ENCODE data around the gene DNAJC24.

DNAJC24 gene

GRCh38 chr11:31408201-31408600 is 38.5 kb downstream of the DNAJC24 start:
- Histone ChIP-seq H3K36me3 (ENCODE audit: control insufficient read depth in 5 of 5, insufficient read depth in 5 of 5, low read length in 5 of 5) (no peaks in the 10 kb centered on the region), H3K9ac (ENCODE audit: low read length in 5 of 5) (no peak overlapping the region), H3K4me3 (ENCODE audit: low read depth in 1 of 5, low read length in 5 of 5) (no peak overlapping the region), H3K27ac (ENCODE audit: low read depth, low read length) (no peak overlapping the region), H3K27me3 (ENCODE audit: control insufficient read depth in 5 of 5, insufficient read depth in 4 of 5, low read length in 5 of 5) (no peaks in the 10 kb centered on the region), H3K4me1 (ENCODE audit: control insufficient read depth in 5 of 5, insufficient read depth in 5 of 5, low read length in 5 of 5) (peaks cover 0 to 15% (median 10%) of the 10 kb centered on the region in 5 donors), H3K9me3 (ENCODE audit: control insufficient read depth in 5 of 5, low read length in 5 of 5) (peaks cover 0 to 4% (median 0%) of the 10 kb centered on the region in 5 donors)

- H3K27ac ChIP-seq (ENCODE audit: low read depth, low read length) = no peak overlapping the region
- no peak overlapping the region for H3K9ac ChIP-seq (ENCODE audit: low read length in 5 of 5)
- peaks cover 0 to 7% (median 3%) of the 10 kb centered on the region in 5 donors for H3K36me3 ChIP-seq (ENCODE audit: control insufficient read depth in 5 of 5, insufficient read depth in 5 of 5, low read length in 5 of 5)
- H3K9me3 ChIP-seq (ENCODE audit: control insufficient read depth in 5 of 5, low read length in 5 of 5) = peaks cover 0 to 4% (median 0%) of the 10 kb centered on the region in 5 donors
- no peak overlapping the region for H3K4me3 ChIP-seq (ENCODE audit: low read depth in 1 of 5, low read length in 5 of 5)
- H3K27me3 ChIP-seq (ENCODE audit: control insufficient read depth in 5 of 5, insufficient read depth in 4 of 5, low read length in 5 of 5) = no peaks in the 10 kb centered on the region
- no peaks in the 10 kb centered on the region for H3K4me1 ChIP-seq (ENCODE audit: control insufficient read depth in 5 of 5, insufficient read depth in 5 of 5, low read length in 5 of 5)
These were observed 43.3 kb downstream of the DNAJC24 start for GRCh38 chr11:31412946-31413345.

- H3K4me1 ChIP-seq (ENCODE audit: control insufficient read depth in 5 of 5, insufficient read depth in 5 of 5, low read length in 5 of 5) = no peaks in the 10 kb centered on the region
- peaks cover 0 to 4% (median 0%) of the 10 kb centered on the region in 5 donors for H3K9me3 ChIP-seq (ENCODE audit: control insufficient read depth in 5 of 5, low read length in 5 of 5)
- peaks cover 0 to 7% (median 3%) of the 10 kb centered on the region in 5 donors for H3K36me3 ChIP-seq (ENCODE audit: control insufficient read depth in 5 of 5, insufficient read depth in 5 of 5, low read length in 5 of 5)
- no peak overlapping the region for H3K9ac ChIP-seq (ENCODE audit: low read length in 5 of 5)
- no peak overlapping the region for H3K4me3 ChIP-seq (ENCODE audit: low read depth in 1 of 5, low read length in 5 of 5)
- H3K27me3 ChIP-seq (ENCODE audit: control insufficient read depth in 5 of 5, insufficient read depth in 4 of 5, low read length in 5 of 5) = no peaks in the 10 kb centered on the region
- no peak overlapping the region for H3K27ac ChIP-seq (ENCODE audit: low read depth, low read length)
These were observed 44.7 kb downstream of the DNAJC24 start for GRCh38 chr11:31414338-31414737.

- H3K27ac ChIP-seq (ENCODE audit: low read depth, low read length) = no peak overlapping the region
- H3K27me3 ChIP-seq (ENCODE audit: control insufficient read depth in 5 of 5, insufficient read depth in 4 of 5, low read length in 5 of 5) = no peaks in the 10 kb centered on the region
- H3K9ac ChIP-seq (ENCODE audit: low read length in 5 of 5) = no peak overlapping the region
- H3K9me3 ChIP-seq (ENCODE audit: control insufficient read depth in 5 of 5, low read length in 5 of 5) = peaks cover 0 to 4% (median 0%) of the 10 kb centered on the region in 5 donors
- no peak overlapping the region for H3K4me3 ChIP-seq (ENCODE audit: low read depth in 1 of 5, low read length in 5 of 5)
- H3K4me1 ChIP-seq (ENCODE audit: control insufficient read depth in 5 of 5, insufficient read depth in 5 of 5, low read length in 5 of 5) = no peaks in the 10 kb centered on the region
- H3K36me3 ChIP-seq (ENCODE audit: control insufficient read depth in 5 of 5, insufficient read depth in 5 of 5, low read length in 5 of 5) = peaks cover 0 to 7% (median 3%) of the 10 kb centered on the region in 5 donors
These were observed 45.8 kb downstream of the DNAJC24 start for GRCh38 chr11:31415435-31415834.

GRCh38 chr11:31417357-31417756 is 47.7 kb downstream of the DNAJC24 start:
- Histone ChIP-seq H3K9me3 (ENCODE audit: control insufficient read depth in 5 of 5, low read length in 5 of 5) (no peaks in the 10 kb centered on the region), H3K4me3 (ENCODE audit: low read depth in 1 of 5, low read length in 5 of 5) (no peak overlapping the region), H3K27me3 (ENCODE audit: control insufficient read depth in 5 of 5, insufficient read depth in 4 of 5, low read length in 5 of 5) (no peaks in the 10 kb centered on the region), H3K9ac (ENCODE audit: low read length in 5 of 5) (no peak overlapping the region), H3K4me1 (ENCODE audit: control insufficient read depth in 5 of 5, insufficient read depth in 5 of 5, low read length in 5 of 5) (no peaks in the 10 kb centered on the region), H3K27ac (ENCODE audit: low read depth, low read length) (no peak overlapping the region), H3K36me3 (ENCODE audit: control insufficient read depth in 5 of 5, insufficient read depth in 5 of 5, low read length in 5 of 5) (peaks cover 0 to 7% (median 3%) of the 10 kb centered on the region in 5 donors)

DNA sequence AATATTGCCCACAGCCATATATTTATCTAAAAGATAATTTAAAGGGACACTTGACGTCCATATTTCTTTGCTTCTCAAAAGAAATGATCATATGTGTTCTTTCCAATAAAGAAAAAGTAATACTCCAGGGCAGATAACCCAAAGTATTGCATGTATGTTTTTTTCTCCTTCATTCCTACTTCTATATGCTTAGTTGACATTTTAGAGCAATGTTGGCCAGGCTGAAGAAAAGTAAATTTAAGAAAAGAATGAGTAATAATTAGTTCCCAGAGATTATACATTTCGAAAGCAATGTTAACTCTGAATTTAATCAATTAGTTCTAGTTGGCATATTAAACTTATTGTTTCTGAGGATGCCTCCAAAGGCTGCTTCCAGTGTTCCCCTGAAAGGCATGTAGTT is 48.2 kb downstream of the DNAJC24 start:
- no peak overlapping the region for H3K27ac ChIP-seq (ENCODE audit: low read depth, low read length)
- H3K4me1 ChIP-seq (ENCODE audit: control insufficient read depth in 5 of 5, insufficient read depth in 5 of 5, low read length in 5 of 5) = no peaks in the 10 kb centered on the region
- H3K9ac ChIP-seq (ENCODE audit: low read length in 5 of 5) = no peak overlapping the region
- H3K4me3 ChIP-seq (ENCODE audit: low read depth in 1 of 5, low read length in 5 of 5) = no peak overlapping the region
- no peaks in the 10 kb centered on the region for H3K9me3 ChIP-seq (ENCODE audit: control insufficient read depth in 5 of 5, low read length in 5 of 5)
- H3K36me3 ChIP-seq (ENCODE audit: control insufficient read depth in 5 of 5, insufficient read depth in 5 of 5, low read length in 5 of 5) = peaks cover 0 to 7% (median 3%) of the 10 kb centered on the region in 5 donors
- H3K27me3 ChIP-seq (ENCODE audit: control insufficient read depth in 5 of 5, insufficient read depth in 4 of 5, low read length in 5 of 5) = no peaks in the 10 kb centered on the region

- no peaks in the 10 kb centered on the region for H3K27me3 ChIP-seq (ENCODE audit: control insufficient read depth in 5 of 5, insufficient read depth in 4 of 5, low read length in 5 of 5)
- H3K4me1 ChIP-seq (ENCODE audit: control insufficient read depth in 5 of 5, insufficient read depth in 5 of 5, low read length in 5 of 5) = no peaks in the 10 kb centered on the region
- H3K4me3 ChIP-seq (ENCODE audit: low read depth in 1 of 5, low read length in 5 of 5) = no peak overlapping the region
- peaks cover 0 to 7% (median 3%) of the 10 kb centered on the region in 5 donors for H3K36me3 ChIP-seq (ENCODE audit: control insufficient read depth in 5 of 5, insufficient read depth in 5 of 5, low read length in 5 of 5)
- no peak overlapping the region for H3K27ac ChIP-seq (ENCODE audit: low read depth, low read length)
- no peaks in the 10 kb centered on the region for H3K9me3 ChIP-seq (ENCODE audit: control insufficient read depth in 5 of 5, low read length in 5 of 5)
- H3K9ac ChIP-seq (ENCODE audit: low read length in 5 of 5) = no peak overlapping the region
These were observed 49.5 kb downstream of the DNAJC24 start for GRCh38 chr11:31419138-31419537.

DNA sequence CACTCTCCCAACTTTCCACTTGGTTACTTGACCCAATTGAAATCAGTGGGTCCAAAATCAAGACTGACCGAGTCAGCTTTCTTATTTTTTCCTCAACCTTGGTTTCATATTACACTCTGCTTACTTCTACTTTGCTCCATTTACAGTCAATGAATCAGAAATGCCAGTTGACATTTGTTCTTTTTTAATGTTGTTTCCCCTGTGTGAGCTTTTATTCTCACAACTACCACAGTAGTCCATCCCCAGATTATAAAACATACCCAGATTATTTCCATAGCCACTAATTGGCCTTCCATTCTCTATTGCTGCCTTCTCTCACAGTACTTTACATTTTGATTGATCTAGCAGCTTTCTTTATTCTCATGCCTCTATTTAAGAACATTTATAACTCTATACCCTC is 50.0 kb downstream of the DNAJC24 start:
- Histone ChIP-seq H3K27ac (ENCODE audit: low read depth, low read length) (no peak overlapping the region), H3K4me3 (ENCODE audit: low read depth in 1 of 5, low read length in 5 of 5) (no peak overlapping the region), H3K9ac (ENCODE audit: low read length in 5 of 5) (no peak overlapping the region), H3K27me3 (ENCODE audit: control insufficient read depth in 5 of 5, insufficient read depth in 4 of 5, low read length in 5 of 5) (no peaks in the 10 kb centered on the region), H3K9me3 (ENCODE audit: control insufficient read depth in 5 of 5, low read length in 5 of 5) (no peaks in the 10 kb centered on the region), H3K4me1 (ENCODE audit: control insufficient read depth in 5 of 5, insufficient read depth in 5 of 5, low read length in 5 of 5) (no peaks in the 10 kb centered on the region), H3K36me3 (ENCODE audit: control insufficient read depth in 5 of 5, insufficient read depth in 5 of 5, low read length in 5 of 5) (peaks cover 0 to 6% (median 3%) of the 10 kb centered on the region in 5 donors)

GRCh38 chr11:31421820-31422219 is 52.2 kb downstream of the DNAJC24 start:
- peaks cover 0 to 2% (median 0%) of the 10 kb centered on the region in 5 donors for H3K36me3 ChIP-seq (ENCODE audit: control insufficient read depth in 5 of 5, insufficient read depth in 5 of 5, low read length in 5 of 5)
- no peaks in the 10 kb centered on the region for H3K9me3 ChIP-seq (ENCODE audit: control insufficient read depth in 5 of 5, low read length in 5 of 5)
- H3K27ac ChIP-seq (ENCODE audit: low read depth, low read length) = no peak overlapping the region
- no peak overlapping the region for H3K4me3 ChIP-seq (ENCODE audit: low read depth in 1 of 5, low read length in 5 of 5)
- no peak overlapping the region for H3K9ac ChIP-seq (ENCODE audit: low read length in 5 of 5)
- H3K4me1 ChIP-seq (ENCODE audit: control insufficient read depth in 5 of 5, insufficient read depth in 5 of 5, low read length in 5 of 5) = no peaks in the 10 kb centered on the region
- H3K27me3 ChIP-seq (ENCODE audit: control insufficient read depth in 5 of 5, insufficient read depth in 4 of 5, low read length in 5 of 5) = no peaks in the 10 kb centered on the region

DNA sequence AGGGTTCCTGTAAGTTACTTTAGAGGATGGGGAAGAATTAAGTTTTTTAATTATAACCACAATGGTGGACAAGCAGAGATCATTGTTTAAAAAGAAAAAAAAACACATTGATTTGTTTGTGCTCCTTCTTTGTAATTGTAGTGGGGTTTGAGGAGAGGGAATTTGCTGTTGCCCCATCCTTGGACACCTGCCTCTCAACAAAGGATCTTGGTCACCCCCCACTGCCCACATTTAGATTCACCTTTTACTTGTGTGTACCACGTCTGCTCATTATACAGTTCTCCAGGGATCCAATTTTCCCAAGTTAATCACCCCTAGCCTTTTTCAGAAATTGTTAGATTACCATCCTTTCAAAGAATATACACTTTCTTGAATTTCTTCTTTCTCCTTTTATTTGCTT is 53.0 kb downstream of the DNAJC24 start:
- Histone ChIP-seq H3K36me3 (ENCODE audit: control insufficient read depth in 5 of 5, insufficient read depth in 5 of 5, low read length in 5 of 5) (peaks cover 0 to 4% (median 0%) of the 10 kb centered on the region in 5 donors), H3K9ac (ENCODE audit: low read length in 5 of 5) (no peak overlapping the region), H3K27ac (ENCODE audit: low read depth, low read length) (no peak overlapping the region), H3K4me1 (ENCODE audit: control insufficient read depth in 5 of 5, insufficient read depth in 5 of 5, low read length in 5 of 5) (no peaks in the 10 kb centered on the region), H3K27me3 (ENCODE audit: control insufficient read depth in 5 of 5, insufficient read depth in 4 of 5, low read length in 5 of 5) (no peaks in the 10 kb centered on the region), H3K4me3 (ENCODE audit: low read depth in 1 of 5, low read length in 5 of 5) (no peak overlapping the region), H3K9me3 (ENCODE audit: control insufficient read depth in 5 of 5, low read length in 5 of 5) (no peaks in the 10 kb centered on the region)

DNA sequence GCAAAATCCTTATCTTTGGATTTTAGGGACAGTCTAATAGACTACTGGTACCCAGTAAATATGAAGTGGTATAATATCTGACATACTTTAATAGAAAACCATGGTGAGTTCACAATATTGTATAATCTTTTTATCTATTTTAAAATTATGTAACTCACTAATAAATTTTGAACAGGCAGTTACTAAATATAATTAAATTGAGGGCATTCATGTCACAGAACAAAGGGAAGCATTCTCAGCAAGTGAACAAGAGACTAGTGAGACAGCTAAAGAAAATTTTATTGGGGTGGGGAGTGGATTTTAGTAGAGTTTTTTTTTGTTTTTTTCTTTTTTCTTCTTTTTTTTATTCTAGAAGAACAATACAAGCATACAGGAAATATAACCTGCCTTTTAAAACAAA is 55.0 kb downstream of the DNAJC24 start:
- H3K36me3 ChIP-seq (ENCODE audit: control insufficient read depth in 5 of 5, insufficient read depth in 5 of 5, low read length in 5 of 5) = peaks cover 0 to 10% (median 4%) of the 10 kb centered on the region in 5 donors
- no peak overlapping the region for H3K27ac ChIP-seq (ENCODE audit: low read depth, low read length)
- no peak overlapping the region for H3K4me3 ChIP-seq (ENCODE audit: low read depth in 1 of 5, low read length in 5 of 5)

More for the DNA sequence above, 55.0 kb downstream of the DNAJC24 start:
- Histone ChIP-seq H3K27me3 (ENCODE audit: control insufficient read depth in 5 of 5, insufficient read depth in 4 of 5, low read length in 5 of 5) (no peaks in the 10 kb centered on the region), H3K9ac (ENCODE audit: low read length in 5 of 5) (no peak overlapping the region), H3K4me1 (ENCODE audit: control insufficient read depth in 5 of 5, insufficient read depth in 5 of 5, low read length in 5 of 5) (no peaks in the 10 kb centered on the region), H3K9me3 (ENCODE audit: control insufficient read depth in 5 of 5, low read length in 5 of 5) (no peaks in the 10 kb centered on the region)

All from subcutaneous abdominal adipose tissue (tissue), 5 donors.